ENCODE measurements around the gene IP6K1. TPM values are rescaled to one million over a fixed set of nuclear protein-coding genes. Genes with fewer than 3 reads are reported as not detected.

IP6K1 gene
- total and polyA plus RNA-seq, 12 donors = 12.3 to 73.9 (median 44.2) TPM

- Histone ChIP-seq H3K4me1 (replicated peaks in 1 of 2) (no peaks in the 10 kb centered on the region), H3K36me3 (replicated peaks in 1 of 2) (peaks cover 0 to 32% of the 10 kb centered on the region in 2 donors), H3K27ac (no peak overlapping the region), H3K9me3 (replicated peaks in 1 of 3) (no peaks in the 10 kb centered on the region), H3K4me3 (no peak overlapping the region), H3K27me3 (no peaks in the 10 kb centered on the region)
- WGBS, 4 donors = 94 to 97% (median 96%) methylated on average over 3 to 11 of the region's 11 CpGs
- intact Hi-C loops (cut with DNase I) = no loop called here
- peak in 2 of 7 donors; percentile 0 to 30 for DNase-seq
- no peak for TF ChIP-seq POLR2A (IDR thresholded peaks at IDR 0.05)
- no peak for TF ChIP-seq CTCF (IDR thresholded peaks at IDR 0.05)
Observed at GRCh38 chr3:49738067-49738713, 48.2 kb downstream of the IP6K1 start.

DNA sequence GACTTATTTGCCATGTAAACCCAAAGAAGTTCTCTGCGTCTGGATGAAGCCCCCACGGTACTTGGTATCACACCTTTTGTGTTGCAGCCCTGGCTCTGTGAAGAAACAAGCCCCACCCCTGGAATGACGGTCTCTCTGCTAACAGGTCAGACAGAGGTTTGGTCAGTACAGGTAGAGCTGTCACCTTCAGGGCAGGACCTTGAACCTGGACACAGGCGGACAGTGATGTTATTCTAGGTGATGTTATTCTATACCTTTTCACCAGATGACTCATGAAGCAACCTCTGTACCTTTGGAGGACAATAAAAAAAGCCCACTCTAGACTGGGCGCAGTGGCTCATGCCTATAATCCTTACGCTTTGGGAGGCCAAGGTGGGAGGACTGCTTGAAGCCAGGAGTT, 51.6 kb downstream of the IP6K1 start:
- H3K4me3 ChIP-seq = no peak overlapping the region
- TF ChIP-seq POLR2A (IDR thresholded peaks at IDR 0.05) (no peak), CTCF (IDR thresholded peaks at IDR 0.05) (no peak)
- intact Hi-C loops (cut with DNase I) = no loop called here
- H3K4me1 ChIP-seq (replicated peaks in 1 of 2) = no peaks in the 10 kb centered on the region
- H3K27ac ChIP-seq = no peak overlapping the region
- DNase-seq = peak in 1 of 7 donors; percentile 3
- WGBS, 4 donors = 91 to 96% (median 93%) methylated on average over 6 of the region's 6 CpGs
- no peaks in the 10 kb centered on the region for H3K9me3 ChIP-seq (replicated peaks in 1 of 3)
- H3K36me3 ChIP-seq (replicated peaks in 1 of 2) = peaks cover 0 to 63% of the 10 kb centered on the region in 2 donors
- H3K27me3 ChIP-seq = no peaks in the 10 kb centered on the region

GRCh38 chr3:49733551-49733950, 52.8 kb downstream of the IP6K1 start:
- peak in 1 of 7 donors; percentile 46 for DNase-seq
- 58 to 82% (median 74%) methylated on average over 1 of the region's 1 CpG for WGBS, 4 donors
- intact Hi-C loops (cut with DNase I) = no loop called here
- no peak overlapping the region for H3K27ac ChIP-seq
- H3K4me3 ChIP-seq = no peak overlapping the region
- no peaks in the 10 kb centered on the region for H3K27me3 ChIP-seq
- H3K4me1 ChIP-seq (replicated peaks in 1 of 2) = no peaks in the 10 kb centered on the region
- H3K36me3 ChIP-seq (replicated peaks in 1 of 2) = peaks cover 0 to 72% of the 10 kb centered on the region in 2 donors
- TF ChIP-seq CTCF (IDR thresholded peaks at IDR 0.05) = no peak
- no peak for TF ChIP-seq POLR2A (IDR thresholded peaks at IDR 0.05)
- no peaks in the 10 kb centered on the region for H3K9me3 ChIP-seq (replicated peaks in 1 of 3)

DNA sequence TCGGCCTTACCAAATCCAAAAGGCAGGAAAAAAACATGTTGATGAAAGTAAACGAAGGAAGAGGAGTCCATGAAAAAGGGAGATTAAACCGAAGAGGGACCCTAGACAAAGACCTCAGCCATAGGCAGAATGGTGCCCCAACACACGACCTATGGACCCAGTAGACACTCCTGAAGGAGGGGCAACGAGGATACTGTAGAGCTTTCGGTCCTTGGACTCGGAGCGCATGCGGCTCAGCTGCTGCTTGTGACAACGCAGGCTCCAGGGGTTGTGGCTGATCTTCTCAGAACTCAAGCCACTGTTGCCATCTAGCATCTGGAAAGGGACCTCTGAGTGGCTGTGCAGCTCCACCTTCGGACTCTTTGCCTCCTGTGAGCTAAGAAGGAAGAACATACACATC, 53.7 kb downstream of the IP6K1 start:
- 84 to 92% (median 90%) methylated on average over 11 of the region's 11 CpGs for WGBS, 4 donors

More for the DNA sequence above, 53.7 kb downstream of the IP6K1 start:
- H3K9me3 ChIP-seq (replicated peaks in 1 of 3) = no peaks in the 10 kb centered on the region
- TF ChIP-seq POLR2A (IDR thresholded peaks at IDR 0.05) (no peak), CTCF (IDR thresholded peaks at IDR 0.05) (no peak)
- no peaks in the 10 kb centered on the region for H3K27me3 ChIP-seq
- no peak overlapping the region for H3K4me3 ChIP-seq
- intact Hi-C loops (cut with DNase I) = no loop called here
- peaks cover 0 to 72% of the 10 kb centered on the region in 2 donors for H3K36me3 ChIP-seq (replicated peaks in 1 of 2)
- H3K27ac ChIP-seq = no peak overlapping the region
- no peaks in the 10 kb centered on the region for H3K4me1 ChIP-seq (replicated peaks in 1 of 2)
- DNase-seq = peak in 1 of 7 donors; percentile 44
